Stimulated activated CD8-positive, alpha-beta memory T cell treated with anti-CD3 and anti-CD28 coated beads, Interleukin-7, amount 100 ng/mL, for 24 hours (primary cell): ENCODE results near the gene DOK3.
A peak's percentile ranks its signal among the peaks of the same experiment; 100 is the strongest.

Experiments
- DNase-seq: peaks from one replicate; pipeline ENCODE4 v3.0.0-alpha.2; 2020; ENCODE audit warnings: low read depth

The DOK3 gene

GRCh38 chr5:177466861-177467260 lies 42.8 kb downstream of the DOK3 start:
- DNase-seq, result no peak

GRCh38 chr5:177465044-177465443 lies 44.6 kb downstream of the DOK3 start:
- DNase-seq, result no peak

GRCh38 chr5:177462021-177462670 lies 47.5 kb downstream of the DOK3 start:
- no peak for DNase-seq

- DNase-seq, result no peak
These were observed 49.6 kb downstream of the DOK3 start for GRCh38 chr5:177459819-177460628.

GRCh38 chr5:177459357-177459756 lies 50.3 kb downstream of the DOK3 start:
- no peak for DNase-seq

GRCh38 chr5:177458912-177459350 lies 50.7 kb downstream of the DOK3 start:
- DNase-seq, result no peak

GRCh38 chr5:177457852-177458681 lies 51.6 kb downstream of the DOK3 start:
- DNase-seq, result no peak

- no peak for DNase-seq
These were observed 52.4 kb downstream of the DOK3 start for GRCh38 chr5:177456976-177457851.

GRCh38 chr5:177456591-177456964 lies 53.0 kb downstream of the DOK3 start:
- DNase-seq, result no peak

GRCh38 chr5:177455661-177456590 lies 53.7 kb downstream of the DOK3 start:
- DNase-seq, result peak; percentile 97

- DNase-seq, result peak; percentile 79
These were observed 54.5 kb downstream of the DOK3 start for GRCh38 chr5:177455036-177455660.

- peak; percentile 91 for DNase-seq
These were observed 55.1 kb downstream of the DOK3 start for GRCh38 chr5:177454397-177455035.

- no peak for DNase-seq
These were observed 55.7 kb downstream of the DOK3 start for GRCh38 chr5:177453852-177454396.

GRCh38 chr5:177452688-177453638 lies 56.7 kb downstream of the DOK3 start:
- no peak for DNase-seq
